ENCODE results near the gene LUZP1.

LUZP1 gene

DNA sequence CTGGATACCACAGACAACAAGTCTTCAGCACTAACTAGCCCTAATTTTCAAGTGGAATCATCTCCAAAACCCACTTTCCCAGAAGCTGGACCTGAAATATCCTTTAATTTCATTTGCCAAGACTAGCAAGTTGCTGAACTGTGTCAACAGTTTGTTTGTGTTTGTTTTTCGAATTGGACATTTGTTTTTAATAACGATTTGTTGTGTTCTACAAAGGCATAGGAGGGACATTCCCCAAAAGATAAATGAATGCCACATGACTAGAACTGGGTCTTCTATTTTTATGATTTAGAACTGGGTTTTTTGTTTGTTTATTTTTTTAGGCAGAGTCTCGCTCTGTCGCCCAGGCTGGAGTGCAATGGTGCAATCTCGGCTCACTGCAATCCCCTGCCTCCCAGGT lies 17.9 kb downstream of the LUZP1 start:
- no peak for DNase-seq

DNA sequence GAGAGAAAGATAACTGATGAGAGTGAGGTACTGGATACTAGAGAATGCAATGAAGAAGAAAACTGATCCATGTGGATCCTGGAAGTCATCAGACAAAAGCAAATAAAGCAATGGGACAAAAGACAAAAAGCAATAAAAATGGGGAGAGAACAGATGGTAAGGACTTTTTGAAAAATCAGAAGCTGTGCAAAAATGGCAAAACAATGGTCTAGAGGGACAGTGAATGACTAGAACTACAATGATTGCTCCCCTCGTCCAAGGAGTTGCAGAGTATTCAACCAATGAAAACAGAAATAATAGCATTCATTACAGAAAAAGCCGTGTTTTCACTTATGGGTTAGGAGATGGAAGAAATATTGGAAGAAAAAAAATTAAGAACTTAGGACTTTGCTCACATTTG lies 18.5 kb downstream of the LUZP1 start:
- no peak for DNase-seq

GRCh38 chr1:23149114-23149513 lies 19.5 kb downstream of the LUZP1 start:
- DNase-seq = no peak

- no peak for DNase-seq
These were observed 20.6 kb downstream of the LUZP1 start for GRCh38 chr1:23148084-23148483.

DNA sequence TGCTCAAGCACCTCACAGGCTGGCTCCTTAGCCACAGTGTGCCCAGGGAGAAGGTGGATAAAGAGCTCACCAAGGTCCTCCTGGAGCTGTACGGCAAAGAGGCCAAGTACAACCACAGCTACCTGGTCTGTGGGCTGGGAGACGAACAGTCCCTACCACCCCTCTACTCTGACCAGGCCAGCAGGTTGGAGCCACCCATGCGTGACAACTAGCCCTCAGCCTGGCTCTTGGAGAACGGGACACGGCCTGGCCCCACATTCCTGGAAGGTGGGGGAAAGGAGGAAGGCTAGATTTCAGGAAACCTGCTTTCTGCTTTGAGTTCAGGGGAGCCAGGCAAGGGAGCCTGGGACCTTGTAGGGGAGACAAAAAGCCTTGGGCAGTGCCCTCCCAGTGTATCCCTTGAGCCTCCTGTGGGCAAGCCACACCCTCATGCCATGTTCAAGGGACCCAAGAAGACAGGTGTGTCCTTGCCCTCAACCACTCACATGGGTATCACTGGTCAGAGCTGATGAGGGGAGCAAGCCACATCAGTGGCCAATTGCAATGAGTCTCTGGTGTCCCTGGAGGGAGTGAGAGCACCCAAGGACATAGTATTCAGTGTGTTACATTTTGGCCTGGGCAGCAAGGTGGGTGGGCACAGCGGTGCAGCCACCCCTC lies 27.6 kb downstream of the LUZP1 start:
- no peak for DNase-seq

- DNase-seq = no peak
These were observed 33.4 kb downstream of the LUZP1 start for GRCh38 chr1:23135268-23135667.

- no peak for DNase-seq
These were observed 34.6 kb downstream of the LUZP1 start for GRCh38 chr1:23134055-23134454.

DNA sequence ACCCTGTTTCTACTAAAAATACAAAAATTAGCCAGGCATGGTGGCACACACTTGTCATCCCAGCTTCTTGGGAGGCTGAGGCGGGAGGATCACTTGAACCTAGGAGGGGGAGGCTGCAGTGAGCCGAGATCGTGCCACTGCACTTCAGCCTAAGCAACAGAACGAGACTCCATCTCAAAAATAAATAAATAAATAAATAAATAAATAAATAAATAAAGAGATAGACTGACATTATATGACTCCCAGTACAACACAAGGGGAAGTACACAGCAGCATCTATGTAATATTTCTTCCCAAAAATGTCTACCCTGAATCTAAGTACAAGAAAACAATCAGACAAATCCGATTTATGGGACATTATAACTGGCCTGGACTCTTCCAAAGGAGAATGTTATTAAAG lies 35.1 kb downstream of the LUZP1 start:
- no peak for DNase-seq

DNA sequence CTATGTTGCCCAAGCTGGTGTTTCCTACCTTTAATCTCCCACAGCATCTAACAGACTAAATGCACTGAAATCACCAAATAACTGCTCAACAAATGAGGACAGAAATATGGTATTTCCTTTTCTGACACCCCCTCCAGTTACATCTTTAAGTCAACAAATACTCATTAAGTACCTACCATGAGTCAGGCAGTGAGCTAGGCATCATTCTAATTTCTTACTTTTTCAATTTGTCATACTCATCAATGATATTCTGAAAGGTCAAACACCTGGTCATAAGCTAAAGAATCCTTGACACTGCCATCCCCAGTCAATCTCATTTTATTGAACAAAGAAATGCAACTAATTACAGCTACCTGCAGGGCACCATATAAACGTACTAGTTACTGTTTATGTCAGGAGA lies 36.6 kb downstream of the LUZP1 start:
- no peak for DNase-seq

DNA sequence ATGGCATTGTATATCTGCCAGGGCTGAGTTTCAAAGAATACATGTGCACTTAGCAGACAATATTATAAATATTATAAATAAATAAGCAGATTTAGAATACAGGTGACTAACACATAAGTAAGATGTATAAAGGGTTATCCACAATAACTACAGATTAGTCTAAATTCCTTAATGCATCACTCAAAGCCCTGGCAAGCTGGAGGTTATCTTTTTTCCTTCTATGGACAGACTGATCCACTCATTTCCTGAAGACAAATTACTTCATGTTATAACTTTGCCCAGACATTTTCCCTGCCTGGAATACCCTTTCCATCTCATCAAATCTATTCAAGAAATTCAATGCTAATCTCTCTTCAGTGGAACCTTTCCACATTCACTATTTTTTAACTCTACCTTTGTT lies 38.8 kb downstream of the LUZP1 start:
- no peak for DNase-seq

DNA sequence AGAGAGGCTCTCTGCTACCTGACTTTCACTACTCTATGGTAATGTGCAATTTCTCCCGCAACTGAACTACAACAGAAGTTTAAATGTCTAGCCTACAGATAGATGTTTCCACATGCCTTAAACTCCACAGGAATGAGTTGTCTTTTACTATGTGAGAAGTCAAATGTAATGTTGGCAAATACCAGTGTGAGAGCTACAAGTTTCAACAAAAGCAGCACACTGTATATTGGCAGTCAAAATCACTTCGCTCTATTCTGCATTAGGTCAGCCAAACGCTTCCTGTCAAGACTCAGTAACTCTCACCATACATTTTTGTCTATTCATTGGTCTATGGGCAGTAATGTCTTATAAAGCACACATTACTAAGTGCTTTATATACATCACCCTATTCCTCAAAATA lies 41.9 kb downstream of the LUZP1 start:
- DNase-seq = no peak

DNA sequence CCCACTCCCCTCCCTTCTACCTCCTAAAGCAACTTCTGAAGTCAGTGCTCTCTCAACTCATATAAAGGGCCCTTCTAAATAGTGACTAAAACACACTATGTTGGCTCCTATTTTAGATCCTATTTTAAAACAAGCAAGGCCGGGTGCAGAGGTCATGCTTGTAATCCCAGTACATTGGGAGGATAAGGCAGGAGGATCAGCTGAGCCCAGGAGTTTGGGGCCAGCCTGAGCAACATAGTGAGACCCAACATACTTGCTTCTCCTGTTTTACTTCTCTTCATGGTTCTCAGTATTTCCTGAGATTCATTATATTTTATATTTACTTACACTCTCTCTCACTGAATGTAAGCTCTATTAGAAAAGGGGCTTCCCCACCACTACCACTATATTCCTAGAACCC lies 42.5 kb downstream of the LUZP1 start:
- DNase-seq = no peak

- no peak for DNase-seq
These were observed 43.2 kb downstream of the LUZP1 start for GRCh38 chr1:23125489-23125888.

DNA sequence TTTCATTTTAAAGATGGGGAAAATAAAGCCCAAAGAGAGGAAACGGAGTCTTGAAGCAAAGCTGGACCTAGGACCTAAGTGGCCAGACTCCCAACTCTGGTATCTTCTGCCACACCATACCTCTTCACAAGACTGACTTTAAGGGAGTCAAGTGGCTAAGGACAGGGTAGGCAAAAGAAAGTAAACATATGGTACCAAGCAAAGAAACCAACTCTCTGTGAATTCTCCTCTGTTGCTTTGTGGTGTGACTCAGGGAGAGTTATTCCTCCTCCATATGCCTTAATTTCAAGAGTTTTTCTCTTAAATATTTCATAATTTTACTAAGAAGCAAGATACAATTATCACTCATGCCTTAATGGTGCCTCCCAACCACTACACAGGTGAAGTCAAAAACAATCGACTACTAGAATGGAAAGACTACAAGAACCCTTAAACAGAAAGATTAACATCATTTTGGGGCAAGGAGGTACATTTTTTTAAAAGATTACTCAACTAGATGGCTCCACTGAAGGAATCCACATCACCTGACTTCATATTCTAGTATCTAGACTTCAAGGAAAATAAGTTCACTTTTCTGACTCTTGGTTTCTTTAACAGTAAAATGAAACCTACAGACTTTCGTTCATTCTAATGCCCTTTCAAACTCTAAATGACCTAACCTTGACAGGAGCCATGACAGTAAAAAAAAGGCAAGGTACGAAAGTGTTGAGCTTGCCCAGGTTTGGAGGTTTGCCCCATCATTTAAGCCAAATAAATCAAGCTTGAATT lies 44.2 kb downstream of the LUZP1 start:
- DNase-seq = no peak

GRCh38 chr1:23123528-23123927 lies 45.1 kb downstream of the LUZP1 start:
- no peak for DNase-seq

- DNase-seq = no peak
These were observed 45.9 kb downstream of the LUZP1 start for GRCh38 chr1:23122796-23123195.

DNA sequence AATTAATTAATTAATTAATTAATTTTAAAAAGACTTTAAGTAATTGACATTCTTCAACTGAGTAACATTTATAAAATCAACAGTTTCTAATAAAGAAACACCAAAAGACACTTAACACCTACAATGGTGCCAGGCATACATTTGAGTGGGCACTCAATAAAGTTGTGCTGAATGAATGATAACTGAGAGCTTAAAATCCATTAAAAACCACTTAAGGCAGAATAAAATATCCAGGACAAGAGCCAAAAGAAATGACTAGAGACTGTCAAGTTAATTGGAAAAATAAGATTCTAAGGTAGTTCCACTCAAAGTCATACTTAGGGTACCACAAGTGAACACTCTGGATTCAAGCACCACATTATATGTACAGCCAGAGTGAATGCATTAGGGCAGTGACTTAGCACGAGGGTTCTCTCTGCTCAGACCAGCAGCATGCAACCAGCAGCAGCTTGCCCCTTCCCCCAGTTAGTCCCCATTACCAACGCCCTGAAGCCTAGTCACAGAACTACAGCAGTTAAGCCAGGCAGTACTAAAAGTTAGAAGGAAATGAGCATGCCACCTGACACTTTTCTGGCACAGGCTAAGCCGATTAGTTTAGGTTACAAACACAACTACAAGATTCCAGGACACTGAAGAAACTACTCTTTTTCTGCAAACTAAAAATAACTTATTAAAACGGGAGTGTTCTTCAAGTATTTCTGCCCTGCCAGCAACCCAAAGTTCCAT lies 46.5 kb downstream of the LUZP1 start:
- DNase-seq = no peak

DNA sequence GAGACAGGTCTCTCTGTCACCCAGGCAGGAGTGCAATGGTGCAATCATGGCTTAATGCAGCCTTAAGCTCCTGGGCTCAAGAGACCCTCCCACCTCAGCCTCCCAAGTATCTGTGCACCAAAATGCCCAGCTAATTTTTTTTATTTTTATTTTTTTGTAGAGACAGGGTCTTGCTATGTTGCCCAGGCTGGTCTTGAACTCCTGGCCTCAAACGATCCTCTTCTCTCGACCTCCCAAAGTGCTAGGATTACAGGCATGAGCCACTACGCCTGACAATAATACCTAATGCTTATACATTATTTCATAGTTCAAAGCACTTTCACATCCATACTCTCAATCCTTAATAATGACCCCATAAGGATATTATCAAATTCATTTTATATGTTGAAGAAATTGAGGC lies 48.3 kb downstream of the LUZP1 start:
- no peak for DNase-seq

DNA sequence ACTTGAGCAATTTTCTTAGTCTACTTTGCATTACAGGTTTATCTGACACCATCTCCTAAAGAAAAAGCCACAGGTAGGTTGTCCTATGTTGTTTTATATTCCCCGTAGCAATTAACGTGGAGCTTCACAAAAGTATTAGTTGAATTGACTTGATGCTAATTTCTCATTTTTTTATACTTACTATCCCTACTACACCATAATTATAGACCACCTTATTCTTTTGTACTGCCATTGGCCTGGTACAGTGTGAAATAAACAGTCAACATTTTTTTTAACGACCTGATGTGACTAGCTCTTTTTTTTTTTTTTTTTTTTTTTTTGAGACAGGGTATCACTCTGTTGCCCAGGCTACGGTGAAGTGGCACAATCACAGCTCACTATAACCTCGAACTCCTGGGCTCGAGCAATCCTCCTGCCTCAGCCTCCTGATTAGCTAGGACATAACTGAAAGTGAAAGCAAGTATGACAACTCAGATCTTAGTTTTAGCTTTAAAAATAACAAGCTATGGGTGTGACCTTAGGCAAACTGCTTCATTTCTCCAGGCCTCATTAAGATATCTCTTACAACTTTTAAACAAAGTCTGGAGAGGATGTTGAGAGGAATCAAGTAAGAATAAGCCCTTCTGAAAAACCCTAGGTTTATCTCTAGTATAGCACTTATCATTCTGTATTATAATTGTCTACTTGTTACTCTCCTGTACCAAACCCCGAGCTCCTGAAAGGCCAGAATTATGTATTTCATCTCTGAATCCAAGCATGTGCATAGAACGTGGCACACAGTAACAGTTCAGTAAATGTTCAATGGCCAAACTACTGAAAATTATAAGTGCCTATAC lies 49.5 kb downstream of the LUZP1 start:
- DNase-seq = no peak

DNA sequence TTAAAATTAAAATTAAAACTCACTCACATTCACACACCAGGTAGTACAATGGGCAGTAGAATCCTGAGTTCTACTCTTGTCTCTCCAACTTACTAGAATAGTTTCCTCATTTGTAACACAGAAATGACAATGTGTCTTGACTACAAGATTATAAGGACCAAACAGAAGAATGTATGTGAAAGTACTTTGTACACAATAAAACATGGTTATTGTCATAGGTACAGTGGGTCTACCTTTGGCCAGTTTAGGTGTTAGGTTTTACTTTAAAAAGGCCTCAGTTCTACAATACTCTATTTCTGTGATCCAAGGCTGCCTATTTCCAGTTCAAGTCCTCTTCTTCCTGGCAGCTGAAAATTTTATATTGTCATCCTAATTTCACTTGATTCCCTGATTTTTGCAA lies 50.2 kb downstream of the LUZP1 start:
- DNase-seq = no peak

GRCh38 chr1:23116921-23117699 lies 51.5 kb downstream of the LUZP1 start:
- DNase-seq = no peak

DNA sequence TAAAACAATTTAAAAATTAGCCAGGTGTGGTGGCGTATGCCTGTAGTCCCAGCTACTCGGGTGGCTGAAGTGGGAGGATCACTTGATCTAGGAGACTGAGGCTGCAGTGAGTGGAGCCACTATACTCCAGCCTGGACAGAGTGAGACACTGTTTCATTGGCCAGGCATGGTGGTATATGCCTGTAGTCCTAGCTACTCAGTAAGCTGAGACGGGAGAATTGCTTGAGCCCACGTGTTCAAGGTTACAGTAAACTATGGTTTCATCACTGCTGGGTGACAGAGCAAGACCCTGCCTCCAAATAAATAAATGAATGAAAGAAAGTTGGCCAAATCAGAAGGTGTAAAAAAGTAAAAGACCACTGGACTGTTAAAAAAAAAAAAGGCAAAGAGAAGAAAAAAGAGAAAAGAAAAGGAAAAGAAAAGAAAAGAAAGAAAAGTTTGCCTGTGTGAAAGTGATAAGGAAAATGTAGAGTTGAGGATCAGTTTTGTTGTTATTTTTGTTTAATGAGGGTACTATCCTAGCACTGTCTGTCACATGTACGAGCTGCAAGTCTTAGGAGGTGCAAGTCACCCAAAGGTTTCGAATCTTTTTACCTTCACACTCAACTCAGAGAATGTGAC lies 52.3 kb downstream of the LUZP1 start:
- no peak for DNase-seq

Data from NCI-H526 treated with DMSO at 0.1 percent for 48 hours (cell line).